Endothelial cell of umbilical vein (primary cell): ENCODE results near the gene MTFR1L. TPM values are rescaled to one million over a fixed set of nuclear protein-coding genes. Genes with fewer than 3 reads are reported as not detected.

Experiments
- BruUV-seq: library from RNA; stranded (reverse); fragments of 400-500 nt; replicated peaks from 2 replicates; lab custom pipeline; 2021; lab: Mats Ljungman, UMichigan
- CTCF ChIA-PET: fragments of 300-600, 350-600 bp; sonication (Branson Sonifier 250); formaldehyde crosslinking; loops from one replicate; lab custom pipeline; 2021; ENCODE audit warnings: antibody characterized with exemption, inconsistent platforms; lab: Charles Lee
- POLR2A ChIA-PET: fragments of 300-600, 350-600 bp; sonication (Branson Sonifier 250); formaldehyde crosslinking; loops from one replicate; lab custom pipeline; 2021; ENCODE audit warnings: antibody characterized with exemption, inconsistent platforms; lab: Charles Lee
- DNase-seq: peaks from one replicate; pipeline ENCODE4 v3.0.0-alpha.2; 2011; ENCODE audit warnings: low read depth, low spot score
- FAIRE-seq: peaks from 2 replicates; lab custom pipeline; 2011; peaks lifted over from hg19 to GRCh38; lab: Jason Lieb, UNC
- H2AFZ ChIP-seq: 2 replicates; pipeline ENCODE4 v1.6.0; 2012; ENCODE audit warnings: low read depth, low read length, control low read depth, inconsistent platforms
- H3K27ac ChIP-seq: 2 replicates; pipeline ENCODE4 v1.5.1; 2011; ENCODE audit warnings: low read depth, mild to moderate bottlenecking, control low read depth, low read length, moderate library complexity; ENCODE audit not compliant: insufficient read depth
- H3K27me3 ChIP-seq, 2 experiments: 2 replicates each; pipeline versions ENCODE4 v1.6.0 to v1.6.1; 2011; ENCODE audit warnings: low read length in 2 of 2, mixed read lengths in 1 of 2; ENCODE audit not compliant: control insufficient read depth in 2 of 2, insufficient read depth in 2 of 2
- H3K36me3 ChIP-seq, 2 experiments: 2 replicates in 1 of 2; 3 replicates in 1 of 2; pipeline ENCODE4 v1.5.1; 2011; ENCODE audit warnings: low read length in 2 of 2, mild to moderate bottlenecking in 1 of 2, moderate library complexity in 1 of 2; ENCODE audit not compliant: control insufficient read depth in 2 of 2, insufficient read depth in 2 of 2; ENCODE audit errors: extremely low read depth in 1 of 2
- H3K4me1 ChIP-seq: 3 replicates; pipeline ENCODE4 v1.5.1; 2011; ENCODE audit warnings: mild to moderate bottlenecking, low read length; ENCODE audit not compliant: control insufficient read depth, insufficient read depth; ENCODE audit errors: extremely low read depth
- H3K4me2 ChIP-seq: 2 replicates; pipeline ENCODE4 v1.6.1; 2011; ENCODE audit warnings: low read length, control low read depth, mixed read lengths; ENCODE audit not compliant: insufficient read depth
- H3K4me3 ChIP-seq, 3 experiments: fragments of 200-600 bp in 1 of 3; sonication (generic), shearing (Covaris generic) in 1 of 3; replicated peaks in 1 of 3; 2 replicates each; pipeline ENCODE4 v1.5.1; 2011 to 2016; ENCODE audit warnings: control low read depth in 3 of 3, low read length in 3 of 3, mild to moderate bottlenecking in 2 of 3, inconsistent platforms in 1 of 3, low read depth in 1 of 3, moderate library complexity in 1 of 3; ENCODE audit not compliant: insufficient read depth in 1 of 3
- H3K79me2 ChIP-seq: 2 replicates; pipeline ENCODE4 v1.6.0; 2012; ENCODE audit warnings: low read length, inconsistent platforms; ENCODE audit not compliant: control insufficient read depth, insufficient read depth
- H3K9ac ChIP-seq: replicated peaks from 2 replicates; pipeline ENCODE3; 2011; ENCODE audit warnings: low read length, control low read depth; ENCODE audit not compliant: insufficient read depth; ENCODE audit errors: extremely low read depth
- H3K9me1 ChIP-seq: replicated peaks from 3 replicates; pipeline ENCODE4 v1.6.0; 2011; ENCODE audit warnings: mild to moderate bottlenecking, low read length; ENCODE audit not compliant: control insufficient read depth, insufficient read depth; ENCODE audit errors: extremely low read depth
- H3K9me3 ChIP-seq: replicated peaks from 2 replicates; pipeline ENCODE4 v1.5.1; 2012; ENCODE audit warnings: low read length, inconsistent platforms; ENCODE audit not compliant: control insufficient read depth, insufficient read depth
- H4K20me1 ChIP-seq: replicated peaks from 2 replicates; pipeline ENCODE3; 2011; ENCODE audit warnings: mild to moderate bottlenecking, low read length; ENCODE audit not compliant: control insufficient read depth, insufficient read depth; ENCODE audit errors: extremely low read depth
- EZH2 ChIP-seq: IDR thresholded peaks from 2 replicates; pipeline ENCODE4 v1.6.1; 2012; ENCODE audit warnings: borderline replicate concordance, low read depth, mild to moderate bottlenecking, moderate library complexity, low read length, inconsistent platforms; ENCODE audit not compliant: severe bottlenecking
- FOS ChIP-seq: IDR thresholded peaks from 2 replicates; pipeline ENCODE4 v1.6.1; 2011; ENCODE audit warnings: mild to moderate bottlenecking, low read length, moderate library complexity, borderline replicate concordance; ENCODE audit not compliant: insufficient read depth
- GATA2 ChIP-seq: IDR thresholded peaks from 2 replicates; pipeline ENCODE4 v1.7.0; 2011; ENCODE audit warnings: low read depth, mild to moderate bottlenecking, moderate library complexity, mixed read lengths, low read length; ENCODE audit not compliant: insufficient read length, insufficient read depth
- JUN ChIP-seq: IDR thresholded peaks from 2 replicates; pipeline ENCODE4 v1.6.1; 2011; ENCODE audit warnings: borderline replicate concordance, low read depth; ENCODE audit not compliant: insufficient read length, insufficient read depth
- MYC ChIP-seq: IDR thresholded peaks from one replicate; pipeline ENCODE4 v1.6.1; 2011; ENCODE audit warnings: mild to moderate bottlenecking, low read depth, low read length
- POLR2A ChIP-seq: IDR thresholded peaks from 2 replicates; pipeline ENCODE4 v1.6.1; 2012; ENCODE audit warnings: low read depth, mild to moderate bottlenecking, control low read depth, low read length
- dilution Hi-C: fragments of 300-500 bp; cut with MboI; formaldehyde crosslinking; loops from one replicate; pipeline ENCODE4 v1.15.0; 2019; ENCODE audit warnings: low sequenced_read_pairs; ENCODE audit not compliant: extremely low pct_ligation_motif_present
- intact Hi-C: fragments of 100-400 bp; cut with micrococcal nuclease; formaldehyde crosslinking; loops from one replicate; pipeline ENCODE4 v1.10.0; 2022
- polyA plus RNA-seq, 4 experiments: library from polyadenylated mRNA; depleted of rRNA in 3 of 4; stranded (reverse) in 3 of 4; unstranded in 1 of 4; fragments of >200 nt; gene quantifications; 2 replicates each; pipeline versions ENCODE4 v1.2.1 to v1.2.3, GENCODE V29; 2011 to 2012; ENCODE audit warnings: missing spikeins in 1 of 4
- total RNA-seq: library from RNA; stranded (reverse); gene quantifications from 2 replicates; pipeline ENCODE4 v1.2.3, GENCODE V29; 2021
- TF ChIP-seq, protein P1 (sequence below): IDR thresholded peaks from 2 replicates; pipeline ENCODE4 v1.6.1; 2011; ENCODE audit not compliant: insufficient read depth, insufficient read length
- TF ChIP-seq, protein P2 (sequence below), 2 donors: IDR thresholded peaks; 1 replicate in 1 of 2; 2 replicates in 1 of 2; pipeline ENCODE4 v1.5.1; 2011; ENCODE audit warnings: low read length in 2 of 2, mild to moderate bottlenecking in 2 of 2, moderate library complexity in 2 of 2, control low read depth in 1 of 2, inconsistent platforms in 1 of 2, low read depth in 1 of 2; ENCODE audit not compliant: insufficient read depth in 1 of 2; ENCODE audit errors: extremely low read depth in 1 of 2

The MTFR1L gene
- total and polyA plus RNA-seq, 2 donors (not counting 3 experiments of a cell fraction or from before 2014, with no cell fraction given), result 34.8 to 45.5 TPM

DNA sequence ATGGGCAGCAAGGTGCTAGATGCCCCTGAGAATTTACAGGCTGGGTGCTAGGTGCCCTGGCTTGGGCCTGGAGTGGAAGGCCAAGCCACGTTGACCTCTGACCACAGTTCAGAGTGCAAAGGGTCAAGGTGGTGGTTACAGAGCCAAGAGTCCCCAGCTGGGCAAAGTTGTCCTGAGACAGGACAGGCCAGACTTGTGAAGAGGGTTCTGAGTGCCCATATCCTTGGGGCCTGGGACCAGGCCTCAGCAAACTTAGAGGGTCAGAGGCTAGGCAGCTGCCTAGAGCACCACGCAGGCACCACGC lies 38.7 kb upstream of the MTFR1L start:
- H4K20me1 ChIP-seq, result no peaks in the 10 kb centered on the region
- BruUV-seq, result no TSS peak
- dilution Hi-C loops (no loop called here), intact Hi-C loops (no loop called here)
- no peaks in the 10 kb centered on the region for H3K79me2 ChIP-seq
- H3K27ac ChIP-seq, result no peak overlapping the region
- FAIRE-seq (no peak), DNase-seq (no peak)
- H3K4me2 ChIP-seq, result no peak overlapping the region
- H3K9me3 ChIP-seq, result no peaks in the 10 kb centered on the region
- no peaks in the 10 kb centered on the region for H3K36me3 ChIP-seq
- no peak overlapping the region for H2AFZ ChIP-seq
- H3K4me3 ChIP-seq, result no peak overlapping the region
- ChIA-PET CTCF (no interaction called here), POLR2A (no interaction called here)
- H3K27me3 ChIP-seq, result no peaks in the 10 kb centered on the region
- H3K4me1 ChIP-seq, result no peaks in the 10 kb centered on the region
- no peak for TF ChIP-seq EZH2
- TF ChIP-seq, protein P1, sequence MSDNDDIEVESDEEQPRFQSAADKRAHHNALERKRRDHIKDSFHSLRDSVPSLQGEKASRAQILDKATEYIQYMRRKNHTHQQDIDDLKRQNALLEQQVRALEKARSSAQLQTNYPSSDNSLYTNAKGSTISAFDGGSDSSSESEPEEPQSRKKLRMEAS, result no peak
- TF ChIP-seq, protein P2, sequence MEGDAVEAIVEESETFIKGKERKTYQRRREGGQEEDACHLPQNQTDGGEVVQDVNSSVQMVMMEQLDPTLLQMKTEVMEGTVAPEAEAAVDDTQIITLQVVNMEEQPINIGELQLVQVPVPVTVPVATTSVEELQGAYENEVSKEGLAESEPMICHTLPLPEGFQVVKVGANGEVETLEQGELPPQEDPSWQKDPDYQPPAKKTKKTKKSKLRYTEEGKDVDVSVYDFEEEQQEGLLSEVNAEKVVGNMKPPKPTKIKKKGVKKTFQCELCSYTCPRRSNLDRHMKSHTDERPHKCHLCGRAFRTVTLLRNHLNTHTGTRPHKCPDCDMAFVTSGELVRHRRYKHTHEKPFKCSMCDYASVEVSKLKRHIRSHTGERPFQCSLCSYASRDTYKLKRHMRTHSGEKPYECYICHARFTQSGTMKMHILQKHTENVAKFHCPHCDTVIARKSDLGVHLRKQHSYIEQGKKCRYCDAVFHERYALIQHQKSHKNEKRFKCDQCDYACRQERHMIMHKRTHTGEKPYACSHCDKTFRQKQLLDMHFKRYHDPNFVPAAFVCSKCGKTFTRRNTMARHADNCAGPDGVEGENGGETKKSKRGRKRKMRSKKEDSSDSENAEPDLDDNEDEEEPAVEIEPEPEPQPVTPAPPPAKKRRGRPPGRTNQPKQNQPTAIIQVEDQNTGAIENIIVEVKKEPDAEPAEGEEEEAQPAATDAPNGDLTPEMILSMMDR (IDR thresholded peaks at IDR 0.05; ENCODE audit: extremely low read depth in 1 of 2, insufficient read depth in 1 of 2, low read depth in 1 of 2, low read length in 2 of 2), result no peak
- TF ChIP-seq FOS, result no peak
- no peak for TF ChIP-seq JUN
- TF ChIP-seq POLR2A, result no peak
- no peak for TF ChIP-seq GATA2
- no peak for TF ChIP-seq MYC
- H3K9ac ChIP-seq, result no peak overlapping the region
- H3K9me1 ChIP-seq, result no peaks in the 10 kb centered on the region
